NCI-H2107 (cell line): ENCODE data around the gene PTCRA.
A peak's percentile ranks its signal among the peaks of the same experiment; 100 is the strongest.
"Not testable (repeated sequence)": the region's sequence is repeated elsewhere in the genome, so short reads cannot be mapped to it uniquely, and the experiment has no call there.

Experiments
- DNase-seq: peaks from one replicate; lab custom pipeline; 2025; lab: John Stamatoyannopoulos, UW

The PTCRA gene

DNA sequence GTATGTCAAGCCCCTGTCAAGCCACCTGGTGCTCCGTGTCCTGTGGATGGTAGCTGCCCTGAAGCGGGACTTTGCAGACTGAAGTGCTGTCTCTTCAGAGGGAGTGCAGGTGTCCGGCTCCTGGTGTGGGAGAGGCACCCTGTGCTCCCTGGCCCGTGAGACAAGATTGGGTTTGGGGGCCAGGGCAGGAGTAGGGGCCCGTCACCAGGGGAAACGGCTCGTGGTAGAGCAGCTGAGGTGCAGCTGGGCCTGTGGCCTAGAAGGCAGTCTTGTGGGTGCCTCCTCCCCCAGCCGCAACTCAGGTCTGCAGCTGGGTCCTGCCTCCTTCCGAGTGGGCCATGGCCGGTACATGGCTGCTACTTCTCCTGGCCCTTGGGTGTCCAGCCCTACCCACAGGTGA, at the start of gene PTCRA:
PTCRA (plus strand) TSS at position 322 of the 400 bp plus-strand sequence; CDS start at position 339, 17 bp downstream.
- no peak for DNase-seq

DNA sequence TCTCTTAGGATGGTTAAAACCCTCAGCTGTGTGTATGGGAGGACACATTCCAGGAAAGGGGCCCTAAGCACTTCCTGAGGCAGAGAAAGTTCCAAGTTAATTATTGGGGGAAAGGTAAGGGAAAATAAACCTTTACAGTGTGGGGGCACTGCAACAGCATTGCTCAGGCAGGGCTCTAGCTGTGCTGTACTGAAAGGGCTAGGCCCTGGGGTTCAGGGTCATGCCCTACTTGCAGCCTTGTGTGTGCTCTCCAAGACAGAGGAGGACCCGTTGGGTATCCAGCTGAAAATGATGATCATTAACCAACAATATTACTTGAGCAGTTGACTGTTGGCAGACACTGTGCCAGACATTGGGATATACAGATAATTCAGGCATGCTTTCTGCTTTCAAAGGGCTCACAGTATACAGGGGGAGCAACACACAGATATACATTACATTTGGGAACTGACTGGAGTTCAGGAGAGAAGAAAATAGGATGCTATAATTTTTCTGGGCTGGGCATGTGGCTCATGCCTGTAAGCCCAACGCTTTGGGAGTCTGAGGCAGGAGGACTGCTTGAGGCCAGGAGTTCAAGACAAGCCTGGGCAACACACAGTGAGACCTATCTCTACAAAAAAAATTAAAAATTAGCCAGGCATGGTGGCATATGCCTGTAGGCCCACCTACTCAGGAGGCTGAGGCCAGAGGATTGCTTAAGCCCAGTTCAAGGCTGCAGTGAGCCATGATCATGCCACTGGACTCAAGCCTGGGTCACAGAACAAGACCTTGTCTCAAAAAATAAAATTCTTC, 45.5 kb upstream of the PTCRA start:
- no peak for DNase-seq

DNA sequence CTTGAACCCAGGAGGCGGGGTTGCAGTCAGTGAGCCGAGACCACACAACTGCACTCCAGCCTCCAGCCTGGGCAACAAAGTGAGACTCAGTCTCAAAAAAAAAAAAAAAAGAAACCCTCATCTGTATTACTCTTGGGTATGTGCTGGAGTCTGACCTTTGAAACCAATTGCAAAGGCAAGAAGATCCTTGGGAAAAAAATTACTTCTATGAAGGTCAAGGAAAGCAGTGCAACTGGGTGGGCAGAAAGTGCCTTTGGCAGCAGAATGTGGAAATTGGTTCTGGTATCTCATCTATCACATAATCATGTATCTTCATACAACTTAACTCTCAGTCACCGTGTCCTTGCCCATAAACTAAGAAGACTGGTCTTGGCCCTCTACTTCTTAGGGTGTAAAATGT, 44.1 kb upstream of the PTCRA start:
- DNase-seq = no peak

DNA sequence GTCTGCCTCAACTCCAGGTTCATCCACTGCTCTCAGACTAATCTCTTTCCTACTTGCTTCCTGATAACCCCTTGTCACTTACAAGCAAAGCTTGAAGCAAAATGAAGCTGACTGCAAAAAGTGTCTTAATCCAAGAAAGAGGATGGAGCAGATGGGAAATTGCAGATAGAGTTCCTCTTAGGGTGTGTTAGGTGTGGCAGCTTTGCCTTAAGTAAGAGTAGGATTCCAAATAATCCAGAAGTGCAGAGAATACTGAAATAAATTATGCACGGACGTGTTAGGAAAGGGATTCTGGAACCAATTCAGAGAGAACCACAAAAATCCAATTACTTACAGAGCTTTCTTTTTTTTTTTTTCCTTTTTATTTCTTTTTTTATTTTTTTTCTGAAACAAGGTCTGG, 42.5 kb upstream of the PTCRA start:
- DNase-seq = no peak

DNA sequence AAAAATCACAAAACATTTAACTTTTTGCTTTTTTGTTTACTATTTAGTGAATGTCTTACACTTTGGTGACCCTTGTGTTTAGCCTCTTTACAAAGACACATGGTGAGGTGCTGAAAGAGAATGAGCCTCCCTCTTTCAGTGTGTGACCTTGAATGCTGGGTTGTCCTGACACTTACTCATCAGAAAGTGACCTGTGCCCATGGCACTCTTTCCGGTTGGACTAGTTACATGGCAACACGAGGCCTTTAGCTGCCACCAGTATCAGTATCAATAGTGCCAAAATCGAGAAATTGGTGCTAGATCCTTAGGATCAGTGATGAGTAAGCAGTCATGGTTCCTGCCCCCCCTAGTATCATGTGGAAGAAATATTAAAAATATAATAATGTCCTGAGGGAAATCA, 38.2 kb upstream of the PTCRA start:
- no peak for DNase-seq

DNA sequence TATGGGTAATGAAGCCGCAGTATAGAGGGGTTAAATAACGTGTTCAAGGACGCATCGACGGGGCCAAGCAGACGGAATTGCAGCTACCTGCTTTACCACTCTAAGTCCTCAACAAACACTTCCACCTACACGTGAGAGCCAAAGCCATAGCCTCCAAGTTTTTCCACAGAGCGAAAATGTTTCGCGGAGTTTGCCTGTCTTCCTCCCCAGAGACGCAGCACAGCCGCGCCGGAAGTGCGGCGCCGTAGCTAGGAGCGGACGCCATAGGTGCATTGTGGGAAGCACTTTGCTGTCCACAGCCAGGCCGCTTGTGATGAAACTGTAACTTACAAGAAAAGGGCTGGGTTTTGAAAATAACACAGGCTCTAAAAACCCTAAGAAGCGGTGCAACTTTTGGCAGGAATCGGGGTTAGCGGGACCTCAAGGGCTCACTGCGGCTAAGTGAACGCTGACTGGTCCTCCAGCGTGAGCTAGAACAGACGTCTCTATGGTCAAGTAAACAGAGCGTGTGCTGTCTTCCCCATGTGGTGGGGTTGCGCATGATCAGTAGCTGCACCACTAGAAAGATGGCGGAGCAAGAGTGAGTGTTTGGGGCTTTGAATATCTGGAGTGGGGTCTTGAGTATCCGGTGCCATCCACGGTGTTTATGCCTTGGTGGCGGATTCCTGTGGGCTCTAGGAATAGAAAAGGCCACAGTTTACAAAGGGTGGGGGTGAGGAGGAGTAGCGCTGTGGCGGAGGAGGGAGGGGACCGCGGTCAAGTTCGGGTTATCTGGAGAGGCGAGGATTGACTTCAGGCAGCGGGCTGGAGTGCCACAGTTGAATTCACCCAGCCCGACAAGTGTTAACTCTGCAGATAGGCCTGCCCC, 36.2 kb upstream of the PTCRA start, which contains the start of gene RPL7L1:
RPL7L1 (plus strand) TSS at position 245 of the 868 bp plus-strand sequence; CDS start at position 540, 295 bp downstream.
- DNase-seq = peak; percentile 27

DNA sequence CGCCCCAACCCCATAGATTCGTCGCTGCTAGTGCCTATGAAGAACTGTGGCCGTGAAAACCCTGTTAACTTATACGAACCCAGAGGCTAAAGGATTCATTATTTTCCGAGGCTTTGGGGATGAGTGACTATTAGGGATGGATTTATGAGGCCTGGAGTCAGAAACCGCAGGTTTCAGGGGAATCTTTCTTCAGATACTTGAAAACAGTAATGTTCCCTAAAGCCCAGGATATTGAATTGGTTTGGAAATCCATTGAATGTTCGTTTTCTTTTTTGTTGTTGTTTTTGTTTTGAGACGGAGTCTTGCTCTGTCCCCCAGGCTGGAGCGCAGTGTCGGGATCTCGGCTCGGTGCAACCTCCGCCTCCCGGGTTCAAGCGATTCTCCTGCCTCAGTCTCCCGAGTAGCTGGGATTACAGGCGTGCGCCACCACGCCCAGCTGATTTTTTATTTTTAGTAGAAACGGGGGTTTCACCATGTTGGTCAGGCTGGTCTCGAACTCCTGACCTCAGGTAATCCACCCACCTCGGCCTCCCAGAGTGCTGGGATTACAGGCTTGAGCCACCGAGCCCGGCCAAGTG, 35.5 kb upstream of the PTCRA start:
- DNase-seq = not testable (repeated sequence)

- not testable (repeated sequence) for DNase-seq
Measured at GRCh38 chr6:42880871-42881270, 35.0 kb upstream of the PTCRA start.

GRCh38 chr6:42885702-42886101, 30.2 kb upstream of the PTCRA start:
- DNase-seq = no peak

DNA sequence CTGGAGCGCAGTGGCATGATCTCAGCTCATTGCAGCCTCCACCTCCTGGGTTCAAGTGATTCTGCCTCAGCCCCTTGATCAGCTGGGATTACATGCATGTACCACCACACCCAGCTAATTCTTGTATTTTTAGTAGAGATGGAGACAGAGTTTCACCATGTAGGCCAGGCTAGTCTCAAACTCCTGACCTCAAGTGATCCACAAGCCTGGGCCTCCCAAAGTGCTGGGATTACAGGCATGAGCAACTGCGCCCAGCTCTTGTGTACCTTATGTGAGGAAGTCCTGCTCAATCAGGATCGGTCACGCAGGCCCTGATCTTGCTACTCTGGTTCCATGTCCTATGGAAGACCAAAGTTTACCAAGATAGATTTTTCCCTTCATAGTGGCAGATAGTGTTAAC, 27.7 kb upstream of the PTCRA start:
- DNase-seq = not testable (repeated sequence)

- DNase-seq = no peak
Measured at GRCh38 chr6:42889815-42890214, 26.0 kb upstream of the PTCRA start.

DNA sequence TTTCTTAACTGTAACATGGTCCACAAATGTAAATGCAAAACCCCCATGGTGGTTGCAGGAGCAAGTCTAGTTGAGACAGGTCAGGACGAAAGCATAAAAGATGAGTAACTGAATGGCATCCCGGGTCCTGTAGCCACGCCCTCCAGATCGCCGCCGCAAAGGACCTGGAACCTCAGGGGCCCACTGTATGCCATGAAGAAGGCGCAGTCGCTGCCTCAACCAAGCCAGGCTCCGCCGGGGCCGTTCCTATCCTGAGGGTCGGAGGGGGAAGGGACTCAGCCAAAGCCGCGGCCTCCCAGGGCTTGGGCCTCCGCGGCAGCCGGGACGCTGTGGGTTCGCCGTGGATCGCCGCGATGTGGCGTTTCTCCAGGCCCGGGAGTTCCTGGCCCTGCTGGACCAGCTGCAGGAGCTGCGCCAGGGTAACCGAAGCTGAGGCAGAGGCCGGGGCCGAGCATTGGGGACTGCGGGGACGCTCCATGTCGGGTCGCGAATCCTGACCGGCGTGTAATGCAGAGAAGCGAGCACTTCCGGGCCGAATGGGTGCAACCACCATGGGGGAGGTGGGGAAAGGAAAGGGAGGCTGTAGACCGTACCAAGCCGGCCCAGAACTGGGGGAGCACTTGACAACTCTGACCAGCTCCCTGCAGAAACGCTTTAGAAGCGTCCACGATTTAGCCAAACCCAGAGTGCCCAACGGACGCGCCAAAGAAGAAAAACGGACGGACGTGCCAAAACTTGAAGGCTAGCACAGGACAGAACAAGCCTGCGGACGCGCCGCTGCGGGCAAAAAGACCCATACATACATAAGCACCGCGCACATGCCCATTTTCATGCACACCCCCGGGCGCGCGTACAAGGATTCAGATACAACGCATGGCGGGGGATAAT, 25.3 kb upstream of the PTCRA start:
- peak; percentile 62 for DNase-seq

DNA sequence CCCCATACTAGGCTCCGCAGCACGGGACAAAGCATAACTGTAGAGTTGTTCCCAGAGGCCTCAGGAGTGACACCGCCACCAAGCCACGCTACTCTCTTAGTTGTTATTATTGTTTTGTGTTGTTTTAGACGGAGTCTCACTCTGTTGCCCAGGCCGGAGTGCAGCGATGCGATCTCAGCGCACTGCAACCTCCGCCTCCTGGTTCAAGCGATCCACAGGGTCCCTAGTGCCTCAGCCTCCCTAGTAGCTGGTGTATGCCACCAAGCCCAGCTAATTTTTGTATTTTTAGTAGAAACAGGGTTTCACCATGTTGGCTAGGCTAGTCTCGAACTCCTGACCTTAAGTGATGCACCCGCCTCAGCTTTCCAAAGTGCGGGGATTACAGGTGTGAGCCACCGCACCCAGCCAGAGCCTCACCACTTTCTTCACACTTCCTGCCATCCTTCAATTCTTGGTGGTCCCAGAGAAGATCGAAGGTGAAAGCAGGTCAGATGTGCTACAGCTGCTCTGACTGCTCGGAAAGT, 24.6 kb upstream of the PTCRA start:
- no peak for DNase-seq

DNA sequence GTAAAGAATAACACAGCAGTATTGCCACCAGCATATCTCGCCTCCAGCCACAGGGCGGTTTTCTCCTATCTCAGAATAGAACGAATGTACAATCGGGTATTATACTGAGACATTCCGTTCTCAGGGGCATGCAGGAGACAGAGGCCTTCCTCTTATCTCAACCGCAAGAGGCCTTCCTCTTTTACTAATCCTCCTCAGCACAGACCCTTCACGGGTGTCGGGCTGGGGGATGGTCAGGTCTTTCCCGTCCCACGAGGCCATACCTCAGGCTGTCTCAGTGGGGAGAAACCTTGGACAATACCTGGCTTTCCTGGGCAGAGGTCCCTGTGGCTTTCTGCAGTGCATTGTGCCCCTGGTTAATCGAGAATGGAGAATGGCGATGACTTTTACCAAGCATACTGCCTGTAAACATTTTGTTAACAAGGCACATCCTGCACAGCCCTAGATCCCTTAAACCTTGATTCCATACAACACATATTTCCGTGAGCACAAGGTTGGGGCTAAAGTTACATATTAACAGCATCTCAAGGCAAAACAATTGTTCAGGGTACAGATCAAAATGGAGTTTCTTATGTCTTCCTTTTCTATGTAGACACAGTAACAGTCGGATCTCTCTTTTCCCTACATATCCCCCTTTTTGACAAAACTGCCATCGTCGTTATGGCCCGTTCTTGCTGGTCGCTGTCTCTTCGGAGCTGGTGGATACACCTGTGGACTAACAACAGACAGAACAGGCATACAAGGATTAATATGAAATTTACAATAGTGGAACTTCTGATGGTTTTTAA, 21.6 kb upstream of the PTCRA start:
- not testable (repeated sequence) for DNase-seq

- DNase-seq = no peak
Measured at GRCh38 chr6:42896178-42896719, 19.6 kb upstream of the PTCRA start.

GRCh38 chr6:42898891-42899361, 16.9 kb upstream of the PTCRA start:
- DNase-seq = peak; percentile 11

DNA sequence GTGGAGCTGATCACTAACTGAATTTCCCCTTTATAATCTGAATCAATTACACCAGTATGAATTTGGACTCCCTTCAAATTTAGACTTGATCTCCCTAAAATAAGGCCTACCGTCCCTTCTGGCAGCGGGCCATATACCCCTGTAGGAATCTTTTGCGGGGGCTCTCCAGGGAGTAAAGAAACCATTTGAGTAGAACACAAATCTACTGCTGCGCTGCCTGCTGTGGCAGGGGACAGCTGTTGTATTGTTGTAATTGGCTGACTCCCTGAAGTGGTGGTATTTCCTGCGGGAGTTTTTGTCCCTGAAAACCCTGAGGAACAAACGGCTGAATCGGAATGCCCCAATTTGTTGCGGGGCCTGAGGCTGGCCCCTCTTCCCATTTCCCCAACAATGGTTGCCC, 16.0 kb upstream of the PTCRA start:
- no peak for DNase-seq

- DNase-seq = peak; percentile 53
Measured at GRCh38 chr6:42901538-42901957, 14.3 kb upstream of the PTCRA start.

- not testable (repeated sequence) for DNase-seq
Measured at GRCh38 chr6:42902429-42903263, 13.2 kb upstream of the PTCRA start.
